ENCODE measurements around the gene SLC22A31. TPM values are rescaled to one million over a fixed set of nuclear protein-coding genes. Genes with fewer than 3 reads are reported as not detected.

SLC22A31 gene
- total RNA-seq, 1 donor from 2014 or later = not detected

GRCh38 chr16:89217388-89218191, 17.3 kb upstream of the SLC22A31 start, which contains the start of gene ZNF778:
Gene ZNF778, plus strand, starts transcription at chr16:89217703. Its CDS starts 3,425 bp downstream, at chr16:89221128.
- peak; percentile 96 for ATAC-seq
- intact Hi-C loops (cut with micrococcal nuclease) = no loop called here
- DNase-seq = peak; percentile 91

DNA sequence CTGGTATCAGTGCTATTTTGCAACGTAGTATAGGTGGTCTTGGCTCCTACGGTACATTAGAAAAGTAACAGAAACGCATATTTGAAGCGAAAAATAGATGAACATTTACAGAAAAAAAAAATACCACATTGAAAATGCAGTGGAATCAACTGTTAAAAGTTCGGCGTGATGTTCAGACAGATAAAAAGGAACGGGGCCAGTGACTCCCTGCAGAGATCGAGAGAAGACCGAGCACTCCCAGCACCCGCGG, 16.7 kb upstream of the SLC22A31 start:
- DNase-seq (no peak), ATAC-seq (no peak)
- intact Hi-C loops (cut with micrococcal nuclease) = no loop called here

- intact Hi-C loops (cut with micrococcal nuclease) = no loop called here
These were observed 16.2 kb upstream of the SLC22A31 start for GRCh38 chr16:89216315-89217137.

GRCh38 chr16:89210904-89211515, 10.7 kb upstream of the SLC22A31 start:
- no peak for DNase-seq
- no peak for ATAC-seq
- intact Hi-C loops (cut with micrococcal nuclease) = no loop called here

More at GRCh38 chr16:89216315-89217137, 16.2 kb upstream of the SLC22A31 start:
- DNase-seq = peak; percentile 85
- peak; percentile 84 for ATAC-seq

GRCh38 chr16:89210165-89210903, 10.0 kb upstream of the SLC22A31 start:
- ATAC-seq = no peak
- intact Hi-C loops (cut with micrococcal nuclease) = no loop called here
- no peak for DNase-seq

GRCh38 chr16:89209522-89210044, 9.2 kb upstream of the SLC22A31 start:
- DNase-seq (no peak), ATAC-seq (no peak)
- intact Hi-C loops (cut with micrococcal nuclease) = no loop called here

GRCh38 chr16:89207993-89208392, 7.7 kb upstream of the SLC22A31 start:
- no peak for ATAC-seq
- no peak for DNase-seq
- intact Hi-C loops (cut with micrococcal nuclease) = no loop called here

GRCh38 chr16:89202422-89203215, 2.3 kb upstream of the SLC22A31 start:
- intact Hi-C loops (cut with micrococcal nuclease) = no loop called here
- ATAC-seq (no peak), DNase-seq (no peak)

DNA sequence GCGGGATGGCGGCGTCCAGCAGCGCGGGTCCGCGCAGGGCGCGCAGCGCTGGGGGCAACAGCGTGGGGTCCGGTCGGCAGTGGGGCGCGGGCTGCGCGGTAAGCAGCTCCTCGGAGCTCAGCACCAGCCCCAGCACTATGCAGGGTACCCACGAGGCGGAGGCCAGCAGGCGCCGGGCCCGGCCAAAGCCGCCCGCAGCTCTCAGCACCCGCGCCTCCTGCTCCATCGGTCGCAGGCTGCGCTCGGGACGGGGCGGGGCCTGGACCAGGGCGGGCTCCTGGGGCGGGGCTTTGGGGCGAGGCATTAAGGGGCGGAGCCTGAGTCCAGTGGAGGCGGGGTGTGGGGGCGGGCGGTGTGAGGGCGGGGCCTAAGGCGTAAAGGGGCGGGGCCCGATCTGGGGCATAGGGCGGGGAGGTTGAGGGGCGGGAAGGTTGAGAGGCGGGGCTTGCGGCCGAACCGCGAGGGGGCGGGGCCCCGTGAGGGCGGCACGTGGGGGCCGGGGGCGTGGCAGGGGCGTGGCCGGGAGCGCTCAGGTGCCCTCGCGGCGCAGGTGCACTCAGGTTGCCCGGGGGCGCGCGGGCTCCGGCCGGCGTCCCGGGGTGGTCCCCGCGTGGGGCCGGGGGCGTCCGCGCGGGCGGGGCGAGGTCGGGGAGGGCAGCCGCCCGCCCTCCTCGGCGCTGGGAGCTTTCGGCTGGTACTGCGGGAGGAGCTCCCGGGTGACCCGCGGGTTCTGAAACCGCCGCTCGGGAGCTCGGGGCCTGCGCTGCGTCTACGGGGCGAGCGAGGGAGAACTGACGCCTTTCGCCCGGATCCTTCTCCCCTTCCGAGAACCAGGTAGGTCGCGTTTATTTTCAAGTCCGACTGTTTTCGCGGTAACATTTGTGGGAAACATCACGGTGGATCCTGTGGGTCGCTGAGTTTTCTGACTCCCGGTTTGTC, 1.4 kb upstream of the SLC22A31 start:
- intact Hi-C loops (cut with micrococcal nuclease) = no loop called here

GRCh38 chr16:89200850-89201411, 594 bp upstream of the SLC22A31 start:
- intact Hi-C loops (cut with micrococcal nuclease) = no loop called here
- DNase-seq (no peak), ATAC-seq (no peak)

More for the DNA sequence above, 1.4 kb upstream of the SLC22A31 start:
- ATAC-seq (peak; percentile 90), DNase-seq (peak; percentile 78)

GRCh38 chr16:89199241-89200123, 855 bp downstream of the SLC22A31 start:
- DNase-seq (no peak), ATAC-seq (no peak)
- intact Hi-C loops (cut with micrococcal nuclease) = no loop called here

- intact Hi-C loops (cut with micrococcal nuclease) = no loop called here
- DNase-seq (no peak), ATAC-seq (no peak)
These were observed 1.7 kb downstream of the SLC22A31 start for GRCh38 chr16:89198417-89199240.

GRCh38 chr16:89197633-89198416, 2.5 kb downstream of the SLC22A31 start:
- DNase-seq = no peak
- intact Hi-C loops (cut with micrococcal nuclease) = no loop called here

DNA sequence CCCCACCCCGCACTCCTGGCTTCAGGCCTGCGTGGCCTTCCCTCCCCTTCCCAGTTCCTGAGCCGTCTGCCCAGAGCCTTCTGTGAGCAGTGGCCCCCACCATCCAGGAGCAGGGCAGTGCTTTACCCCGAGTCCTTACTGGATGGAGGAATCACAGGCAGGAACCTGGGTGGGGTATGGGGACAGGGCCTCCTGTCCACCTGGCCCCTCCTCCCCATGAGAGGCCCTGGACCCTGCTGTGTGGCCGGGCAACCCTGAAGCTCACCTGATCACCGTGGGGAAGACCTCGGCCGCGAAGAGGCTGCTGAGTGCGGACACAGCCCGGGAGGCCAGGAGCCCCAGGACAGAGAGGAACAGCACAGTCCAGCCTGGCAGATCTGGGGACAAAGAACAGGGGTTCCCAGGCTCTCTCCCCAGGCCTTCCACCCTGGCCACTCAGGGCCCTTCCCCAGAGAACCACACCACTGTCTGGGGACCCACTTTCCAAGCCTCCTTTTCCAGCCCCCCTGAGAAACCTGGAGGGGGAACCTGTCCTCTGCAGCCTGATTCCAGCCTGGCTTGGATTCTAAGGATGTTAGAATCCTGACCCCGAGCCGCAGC, 3.2 kb downstream of the SLC22A31 start:
- no peak for DNase-seq
- no peak for ATAC-seq
- intact Hi-C loops (cut with micrococcal nuclease) = no loop called here

More at GRCh38 chr16:89197633-89198416, 2.5 kb downstream of the SLC22A31 start:
- ATAC-seq = no peak

Measured in left ventricle myocardium superior (tissue), 1 donor.